HepG2 (cell line): ENCODE data around the gene OTUD1. TPM values are rescaled to one million over a fixed set of nuclear protein-coding genes. Genes with fewer than 3 reads are reported as not detected.

Experiments used
- ATAC-seq: fragments of 200-7000 bp; cut with Tn5 transposase; 3 replicates; pipeline ENCODE4 v1.9.1; 2020; ENCODE audit warnings: mild to moderate bottlenecking, moderate library complexity
- BruUV-seq: library from RNA; stranded (reverse); fragments of 400-500 nt; replicated peaks from 2 replicates; lab custom pipeline; 2021; lab: Mats Ljungman, UMichigan
- CTCF ChIA-PET: fragments of 300-600 bp; formaldehyde crosslinking; extraction: SDS; loops from one replicate; lab custom pipeline; 2021; ENCODE audit warnings: low total read pairs, inconsistent platforms, low intra/inter-chr PET ratio; lab: Yijun Ruan, JAX
- POLR2A ChIA-PET: fragments of 350-600 bp; sonication (Branson Sonifier 250); formaldehyde crosslinking; loops from one replicate; lab custom pipeline; 2020; ENCODE audit warnings: antibody characterized with exemption, inconsistent platforms; lab: Yijun Ruan, JAX
- DNase-seq: peaks from one replicate; pipeline ENCODE4 v3.0.0-alpha.2; 2015; ENCODE audit warnings: low spot score
- FAIRE-seq: peaks from 3 replicates; lab custom pipeline; 2011; peaks lifted over from hg19 to GRCh38; lab: Jason Lieb, UNC
- H2AFZ ChIP-seq: one replicate; pipeline ENCODE4 v1.6.1; 2011; ENCODE audit warnings: low read length, inconsistent platforms
- H3K27ac ChIP-seq: fragments of 300-600 bp; 3 replicates; pipeline ENCODE4 v1.8.0; 2011; ENCODE audit warnings: mixed run types, mild to moderate bottlenecking, mixed read lengths, low read length, inconsistent platforms; ENCODE audit not compliant: insufficient read depth; ENCODE audit errors: extremely low read length
- H3K27me3 ChIP-seq, 2 experiments: fragments of 200-600 bp in 1 of 2; 2 replicates in 1 of 2; 3 replicates in 1 of 2; pipeline versions ENCODE4 v1.6.0 to v1.8.0; 2011; ENCODE audit warnings: low read length in 2 of 2, mild to moderate bottlenecking in 2 of 2, moderate library complexity in 2 of 2, inconsistent platforms in 1 of 2; ENCODE audit not compliant: insufficient read depth in 2 of 2, control insufficient read depth in 1 of 2
- H3K36me3 ChIP-seq, 2 experiments: fragments of 200-600 bp in 1 of 2; replicated peaks in 1 of 2; 2 replicates in 1 of 2; 3 replicates in 1 of 2; pipeline versions ENCODE4 v1.5.1 to v1.8.0; 2011; ENCODE audit warnings: low read length in 2 of 2, inconsistent platforms in 1 of 2; ENCODE audit not compliant: insufficient read depth in 2 of 2, control insufficient read depth in 1 of 2
- H3K4me1 ChIP-seq: 2 replicates; pipeline ENCODE4 v1.5.1; 2012; ENCODE audit warnings: low read length, inconsistent platforms; ENCODE audit not compliant: insufficient read depth
- H3K4me2 ChIP-seq: 2 replicates; pipeline ENCODE4 v1.6.0; 2011; ENCODE audit warnings: low read depth, low read length, inconsistent platforms
- H3K4me3 ChIP-seq, 3 experiments: fragments of 200-600 bp in 1 of 3; sonication (generic), shearing (Covaris generic) in 1 of 3; replicated peaks in 1 of 3; 2 replicates each; pipeline ENCODE4 v1.5.1; 2011 to 2016; ENCODE audit warnings: low read length in 3 of 3, inconsistent platforms in 2 of 3, low read depth in 2 of 3, mild to moderate bottlenecking in 2 of 3, control low read depth in 1 of 3, mixed read lengths in 1 of 3; ENCODE audit not compliant: insufficient read depth in 1 of 3
- H3K79me2 ChIP-seq: one replicate; pipeline ENCODE4 v1.6.1; 2011; ENCODE audit warnings: low read length, inconsistent platforms; ENCODE audit not compliant: insufficient read depth
- H3K9ac ChIP-seq: 2 replicates; pipeline ENCODE4 v1.6.0; 2011; ENCODE audit warnings: mild to moderate bottlenecking, low read depth, low read length, inconsistent platforms; ENCODE audit not compliant: insufficient read depth
- H3K9me3 ChIP-seq: 2 replicates; pipeline ENCODE4 v1.5.1; 2012; ENCODE audit warnings: mild to moderate bottlenecking, low read length
- H4K20me1 ChIP-seq: 2 replicates; pipeline ENCODE4 v1.6.0; 2011; ENCODE audit warnings: inconsistent platforms, mild to moderate bottlenecking, low read length, moderate library complexity; ENCODE audit not compliant: insufficient read depth
- HHEX ChIP-seq: IDR thresholded peaks from 2 replicates; pipeline ENCODE4 v1.6.1; 2016; ENCODE audit warnings: control low read depth
- KLF15 ChIP-seq: sonication (generic); formaldehyde crosslinking; IDR thresholded peaks from 2 replicates; pipeline ENCODE4 v1.8.1; 2023; ENCODE audit warnings: borderline replicate concordance, mild to moderate bottlenecking, inconsistent platforms, missing genetic modification reagents, mixed read lengths
- RFX3 ChIP-seq: IDR thresholded peaks from 2 replicates; pipeline ENCODE4 v1.6.1; 2016; ENCODE audit warnings: missing biosample characterization, missing genetic modification reagents
- SOX5 ChIP-seq: IDR thresholded peaks from 2 replicates; pipeline ENCODE4 v1.6.1; 2016; ENCODE audit warnings: borderline replicate concordance
- ZNF446 ChIP-seq: sonication (generic); formaldehyde crosslinking; IDR thresholded peaks from 2 replicates; pipeline ENCODE4 v1.5.0; 2020; ENCODE audit warnings: mild to moderate bottlenecking, missing genetic modification reagents
- WGBS: methylation state at CpG from one replicate; pipeline ENCODE4 v1.1.6; 2017; ENCODE audit warnings: low lambda C conversion rate; 5-methylcytosine and 5-hydroxymethylcytosine counted together
- in situ Hi-C: cut with HindIII; loops from 2 replicates; pipeline ENCODE4 v1.10.0; 2017; ENCODE audit warnings: low pct_unique_long_range_greater_than_20kb; ENCODE audit not compliant: extremely low pct_ligation_motif_present
- intact Hi-C: fragments of 100-400 bp; cut with micrococcal nuclease; formaldehyde crosslinking; loops from one replicate; pipeline ENCODE4 v1.10.0; 2022; ENCODE audit not compliant: unreplicated experiment
- polyA plus RNA-seq, 8 experiments: library from polyadenylated mRNA; depleted of rRNA in 3 of 8; stranded (reverse) in 7 of 8; unstranded in 1 of 8; fragments of >200 nt; fragmentation: Illumina TruSeq in 4 of 8; extraction: Trizol in 4 of 8; gene quantifications; 2 replicates each; pipeline versions ENCODE4 v1.2.1 to v1.2.3, GENCODE V29; 2011 to 2016; ENCODE audit warnings: low read depth in 4 of 8, missing spikeins in 1 of 8, mixed read lengths in 1 of 8; ENCODE audit not compliant: insufficient read depth in 1 of 8
- total RNA-seq, 5 experiments: library from RNA; depleted of rRNA; stranded (reverse); fragments of >200 nt; fragmentation: Illumina TruSeq; extraction: Trizol; gene quantifications; 2 replicates each; pipeline ENCODE4 v1.2.3, GENCODE V29; 2016; ENCODE audit warnings: low read depth in 1 of 5
- TF ChIP-seq, protein P1 (sequence below): IDR thresholded peaks from 2 replicates; pipeline ENCODE4 v1.6.1; 2016; ENCODE audit warnings: low read depth, borderline replicate concordance
- TF ChIP-seq, protein P2 (sequence below): sonication (generic); formaldehyde crosslinking; IDR thresholded peaks from 2 replicates; pipeline ENCODE4 v1.4.0; 2020; ENCODE audit warnings: missing genetic modification reagents, borderline replicate concordance

OTUD1 gene
- total and polyA plus RNA-seq, 2 of the 13 experiments (the other 11 are each of a cell fraction or from before 2014, with no cell fraction given): 1.2 to 1.4 TPM

DNA sequence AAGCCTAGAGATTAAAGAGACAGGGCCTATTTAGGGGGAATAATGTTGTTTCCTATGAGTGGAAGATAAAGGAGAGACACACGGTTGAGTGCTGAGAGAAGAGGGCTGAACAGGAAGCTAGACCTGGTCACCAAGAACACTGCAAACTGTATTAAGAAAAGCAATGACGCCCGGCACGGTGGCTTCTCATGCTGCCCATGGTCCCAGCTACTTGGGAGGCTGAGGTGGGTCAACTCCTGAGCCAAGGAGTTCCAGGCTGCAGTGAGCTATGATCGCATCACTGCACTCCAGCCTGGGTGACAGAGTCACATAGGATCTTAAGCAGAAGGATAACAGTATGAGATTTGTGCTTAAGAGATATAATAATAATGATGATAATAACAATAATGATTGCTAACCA is 19.7 kb upstream of the OTUD1 start:
- no peaks in the 10 kb centered on the region for H3K9me3 ChIP-seq
- DNase-seq (no peak), ATAC-seq (no peak), FAIRE-seq (no peak)
- H3K36me3 ChIP-seq: no peaks in the 10 kb centered on the region
- BruUV-seq: no TSS peak
- no peak overlapping the region for H3K27ac ChIP-seq
- TF ChIP-seq ZNF446 (CRISPR knock-in tag) (no peak), SOX5 (CRISPR knock-in tag) (no peak)
- ChIA-PET CTCF (no interaction called here), POLR2A (no interaction called here)
- H3K27me3 ChIP-seq: no peaks in the 10 kb centered on the region
- H3K4me3 ChIP-seq: no peak overlapping the region
- H3K4me2 ChIP-seq: no peak overlapping the region
- H3K79me2 ChIP-seq: no peaks in the 10 kb centered on the region
- 27% methylated on average over 5 of the region's 5 CpGs for WGBS
- H3K4me1 ChIP-seq: no peaks in the 10 kb centered on the region
- no peak overlapping the region for H3K9ac ChIP-seq
- in situ Hi-C loops: no loop called here
- intact Hi-C loops: no loop called here
- no peaks in the 10 kb centered on the region for H4K20me1 ChIP-seq
- no peak overlapping the region for H2AFZ ChIP-seq

DNA sequence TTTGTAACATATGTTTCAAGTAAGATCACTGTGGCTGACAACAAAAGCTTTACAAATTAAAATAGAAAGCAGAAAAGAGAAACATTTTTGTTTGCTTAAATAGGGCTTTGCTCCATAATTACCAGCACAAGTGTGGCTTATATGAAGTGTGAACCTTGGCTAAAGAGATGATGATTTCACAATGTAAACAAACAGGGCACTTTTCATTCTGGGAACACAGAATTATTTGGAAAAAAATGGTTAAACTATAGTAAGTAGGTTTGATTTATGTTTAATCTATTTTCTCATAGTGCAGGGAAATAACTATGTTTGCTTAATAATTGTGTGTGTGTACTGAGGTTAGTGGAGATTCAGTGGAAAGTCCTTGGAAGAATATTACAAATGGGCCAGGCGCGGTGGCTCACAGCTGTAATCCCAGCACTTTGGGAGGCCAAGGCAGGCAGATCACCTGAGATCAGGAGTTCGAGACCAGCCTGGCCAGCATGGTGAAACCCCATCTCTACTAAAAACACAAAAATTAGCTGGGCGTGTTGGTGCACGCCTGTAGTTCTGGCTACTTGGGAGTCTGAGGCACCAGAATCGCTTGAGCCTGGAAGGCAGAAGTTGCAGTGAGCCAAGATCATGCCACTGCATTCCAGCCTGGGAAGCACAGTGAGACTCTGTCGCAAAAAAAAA is 19.1 kb upstream of the OTUD1 start:
- no peak for TF ChIP-seq HHEX (CRISPR knock-in tag)
- TF ChIP-seq RFX3: no peak
- TF ChIP-seq, protein P1, sequence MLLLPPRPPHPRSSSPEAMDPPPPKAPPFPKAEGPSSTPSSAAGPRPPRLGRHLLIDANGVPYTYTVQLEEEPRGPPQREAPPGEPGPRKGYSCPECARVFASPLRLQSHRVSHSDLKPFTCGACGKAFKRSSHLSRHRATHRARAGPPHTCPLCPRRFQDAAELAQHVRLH (CRISPR knock-in tag): no peak
- no peak for TF ChIP-seq KLF15
- TF ChIP-seq, protein P2, sequence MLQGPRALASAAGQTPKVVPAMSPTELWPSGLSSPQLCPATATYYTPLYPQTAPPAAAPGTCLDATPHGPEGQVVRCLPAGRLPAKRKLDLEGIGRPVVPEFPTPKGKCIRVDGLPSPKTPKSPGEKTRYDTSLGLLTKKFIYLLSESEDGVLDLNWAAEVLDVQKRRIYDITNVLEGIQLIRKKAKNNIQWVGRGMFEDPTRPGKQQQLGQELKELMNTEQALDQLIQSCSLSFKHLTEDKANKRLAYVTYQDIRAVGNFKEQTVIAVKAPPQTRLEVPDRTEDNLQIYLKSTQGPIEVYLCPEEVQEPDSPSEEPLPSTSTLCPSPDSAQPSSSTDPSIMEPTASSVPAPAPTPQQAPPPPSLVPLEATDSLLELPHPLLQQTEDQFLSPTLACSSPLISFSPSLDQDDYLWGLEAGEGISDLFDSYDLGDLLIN: no peak
- no TSS peak for BruUV-seq
- POLR2A ChIA-PET: interaction anchor here (0.6 kb wide), 1 partner anchor 442 kb away, joined by 3 read pairs; no protein-coding TSS in a partner anchor
- in situ Hi-C loops: no loop called here
- Histone ChIP-seq H3K79me2 (no peaks in the 10 kb centered on the region), H4K20me1 (no peaks in the 10 kb centered on the region), H3K9ac (no peak overlapping the region), H3K4me1 (no peaks in the 10 kb centered on the region), H2AFZ (no peak overlapping the region), H3K27me3 (no peaks in the 10 kb centered on the region), H3K4me3 (no peak overlapping the region), H3K4me2 (no peak overlapping the region), H3K27ac (no peak overlapping the region), H3K9me3 (no peaks in the 10 kb centered on the region), H3K36me3 (no peaks in the 10 kb centered on the region)
- DNase-seq: no peak
- intact Hi-C loops: no loop called here
- no peak for FAIRE-seq
- ATAC-seq: no peak
- 50% methylated on average over 4 of the region's 7 CpGs for WGBS
- CTCF ChIA-PET: no interaction called here
